GM21576 (cell line): ENCODE results near the gene RPL22.

ENCODE experiments used
- ATAC-seq: cut with Tn5 transposase; IDR thresholded peaks from one replicate; pipeline ENCODE4 v1.9.1; 2021; ENCODE audit warnings: mild to moderate bottlenecking, moderate library complexity; ENCODE audit not compliant: unreplicated experiment

The RPL22 gene

GRCh38 chr1:6175411-6175828 is 24.0 kb downstream of the RPL22 start:
- ATAC-seq: no peak

- ATAC-seq: no peak
Measured at GRCh38 chr1:6174621-6175410, 24.6 kb downstream of the RPL22 start.

- no peak for ATAC-seq
Measured at GRCh38 chr1:6172549-6172948, 26.8 kb downstream of the RPL22 start.

- ATAC-seq: no peak
Measured at GRCh38 chr1:6171548-6172124, 27.8 kb downstream of the RPL22 start.

- ATAC-seq: no peak
Measured at GRCh38 chr1:6170742-6171201, 28.6 kb downstream of the RPL22 start.

GRCh38 chr1:6170116-6170741 is 29.2 kb downstream of the RPL22 start:
- ATAC-seq: no peak

GRCh38 chr1:6168947-6169586 is 30.3 kb downstream of the RPL22 start:
- no peak for ATAC-seq

- ATAC-seq: no peak
Measured at GRCh38 chr1:6167391-6168303, 31.7 kb downstream of the RPL22 start.

- ATAC-seq: no peak
Measured at GRCh38 chr1:6166655-6167390, 32.6 kb downstream of the RPL22 start.

- no peak for ATAC-seq
Measured at GRCh38 chr1:6166221-6166620, 33.2 kb downstream of the RPL22 start.

- ATAC-seq: no peak
Measured at GRCh38 chr1:6165441-6165985, 33.9 kb downstream of the RPL22 start.

- no peak for ATAC-seq
Measured at GRCh38 chr1:6165027-6165426, 34.4 kb downstream of the RPL22 start.

- ATAC-seq: no peak
Measured at GRCh38 chr1:6163973-6164617, 35.3 kb downstream of the RPL22 start.

- ATAC-seq: no peak
Measured at GRCh38 chr1:6163191-6163972, 36.0 kb downstream of the RPL22 start.

GRCh38 chr1:6162773-6163172 is 36.6 kb downstream of the RPL22 start:
- no peak for ATAC-seq

GRCh38 chr1:6162341-6162740 is 37.1 kb downstream of the RPL22 start:
- ATAC-seq: no peak

- no peak for ATAC-seq
Measured at GRCh38 chr1:6158181-6158580, 41.2 kb downstream of the RPL22 start.

- no peak for ATAC-seq
Measured at GRCh38 chr1:6157528-6158174, 41.7 kb downstream of the RPL22 start.
